Spinal cord (tissue), 10 donors: ENCODE results near the gene HSPA12B. TPM values are rescaled to one million over a fixed set of nuclear protein-coding genes. Genes with fewer than 3 reads are reported as not detected.
A peak's percentile ranks its signal among the peaks of the same experiment; 100 is the strongest.

Experiments
- DNase-seq, 6 donors: peaks; one replicate each; pipeline versions ENCODE4 v3.0.0 to v3.0.0-alpha.2; 2013 to 2015; ENCODE audit warnings: low spot score in 6 of 6, low read depth in 4 of 6
- H3K27ac ChIP-seq: one replicate; pipeline ENCODE4 v1.5.1; 2013; ENCODE audit warnings: low read depth, low read length, control low read depth
- H3K27me3 ChIP-seq: one replicate; pipeline ENCODE4 v1.6.1; 2013; ENCODE audit warnings: low read length; ENCODE audit not compliant: control insufficient read depth, insufficient read depth
- H3K36me3 ChIP-seq: one replicate; pipeline ENCODE4 v1.6.1; 2013; ENCODE audit warnings: low read length; ENCODE audit not compliant: control insufficient read depth, insufficient read depth
- H3K4me1 ChIP-seq: one replicate; pipeline ENCODE4 v1.6.1; 2013; ENCODE audit warnings: low read length; ENCODE audit not compliant: control insufficient read depth, insufficient read depth
- H3K4me3 ChIP-seq: one replicate; pipeline ENCODE4 v1.5.1; 2013; ENCODE audit warnings: low read depth, low read length, control low read depth
- H3K9me3 ChIP-seq: one replicate; pipeline ENCODE4 v1.6.1; 2013; ENCODE audit warnings: low read length; ENCODE audit not compliant: control insufficient read depth, insufficient read depth
- WGBS: methylation state at CpG from one replicate; pipeline ENCODE4 v1.1.5; 2013; ENCODE audit warnings: missing lambda C conversion rate; ENCODE audit not compliant: insufficient coverage; 5-methylcytosine and 5-hydroxymethylcytosine counted together
- long read RNA-seq, 4 donors: transcript quantifications; one replicate each; lab custom pipeline, GENCODE V29; 2026
- polyA plus RNA-seq, 2 donors: library from polyadenylated mRNA; unstranded; fragments of 120-200 nt; gene quantifications; one replicate each; pipeline ENCODE4 v1.2.1, GENCODE V29; 2013; ENCODE audit not compliant: insufficient read length in 2 of 2
- total RNA-seq, 2 donors: library from RNA; depleted of rRNA in 1 of 2; stranded (reverse); fragments of 120-200 nt in 1 of 2; fragments of >200 nt in 1 of 2; gene quantifications; one replicate each; pipeline versions ENCODE4 v1.2.3 to v1.2.4, GENCODE V29; 2013 to 2014
- donor health status: healthy.

Gene HSPA12B
- 10 to 100 TPM in 1 of 2 donors, 1 to 10 TPM in 1; 4.1 to 14.8 TPM for total RNA-seq
- 10 to 100 TPM; 13.2 to 16.1 TPM for polyA plus RNA-seq
- long read RNA-seq, donor 1, partial matches to known transcripts = 0 of 2 reads
- long read RNA-seq, donor 1, other reads (novel, unspliced or antisense) = 0 of 2 reads
- long read RNA-seq, donor 2, partial matches to known transcripts = 0 of 1 reads
- long read RNA-seq, donor 2, other reads (novel, unspliced or antisense) = 0 of 1 reads
- long read RNA-seq, donor 3 = 0 reads
- long read RNA-seq, donor 4, transcript HSPA12B-201 (13 exons, 3,151 nt) = major isoform, 5 of 13 reads
- long read RNA-seq, donor 4, partial matches to known transcripts = 7 of 13 reads
- long read RNA-seq, donor 4, other reads (novel, unspliced or antisense) = 0 of 13 reads

- Histone ChIP-seq H3K27me3 (peaks cover 21% of the 10 kb centered on the region), H3K27ac (peak within 1 kb of the TSS; percentile 25), H3K4me3 (peak within 1 kb of the TSS; percentile 39), H3K4me1 (peaks cover 32% of the 10 kb centered on the region), H3K9me3 (no peaks in the 10 kb centered on the region), H3K36me3 (no peaks in the 10 kb centered on the region)
- DNase-seq = peak in 1 of 6 donors; percentile 41
- 9% methylated on average over 61 of the region's 67 CpGs for WGBS
Measured at GRCh38 chr20:3732327-3733118, at the start of gene HSPA12B. Gene HSPA12B (plus strand): TSS chr20:3732685. CDS start chr20:3738675, 5,990 bp downstream.

- H3K27me3 ChIP-seq = peaks cover 25% of the 10 kb centered on the region
- H3K4me1 ChIP-seq = peaks cover 33% of the 10 kb centered on the region
- peaks cover 2% of the 10 kb centered on the region for H3K36me3 ChIP-seq
- 100% methylated on average over 3 of the region's 7 CpGs for WGBS
- H3K9me3 ChIP-seq = no peaks in the 10 kb centered on the region
- no peak overlapping the region for H3K27ac ChIP-seq
- DNase-seq = no peak
- H3K4me3 ChIP-seq = no peak overlapping the region
Measured at GRCh38 chr20:3685341-3685740, 47.1 kb upstream of the HSPA12B start.

GRCh38 chr20:3686421-3686820 is 46.1 kb upstream of the HSPA12B start:
- Histone ChIP-seq H3K4me1 (peaks cover 23% of the 10 kb centered on the region), H3K27ac (peak overlapping the region; percentile 75), H3K9me3 (no peaks in the 10 kb centered on the region), H3K36me3 (no peaks in the 10 kb centered on the region), H3K4me3 (no peak overlapping the region), H3K27me3 (peaks cover 15% of the 10 kb centered on the region)
- DNase-seq = no peak
- WGBS = 89% methylated on average over 2 of the region's 7 CpGs

DNA sequence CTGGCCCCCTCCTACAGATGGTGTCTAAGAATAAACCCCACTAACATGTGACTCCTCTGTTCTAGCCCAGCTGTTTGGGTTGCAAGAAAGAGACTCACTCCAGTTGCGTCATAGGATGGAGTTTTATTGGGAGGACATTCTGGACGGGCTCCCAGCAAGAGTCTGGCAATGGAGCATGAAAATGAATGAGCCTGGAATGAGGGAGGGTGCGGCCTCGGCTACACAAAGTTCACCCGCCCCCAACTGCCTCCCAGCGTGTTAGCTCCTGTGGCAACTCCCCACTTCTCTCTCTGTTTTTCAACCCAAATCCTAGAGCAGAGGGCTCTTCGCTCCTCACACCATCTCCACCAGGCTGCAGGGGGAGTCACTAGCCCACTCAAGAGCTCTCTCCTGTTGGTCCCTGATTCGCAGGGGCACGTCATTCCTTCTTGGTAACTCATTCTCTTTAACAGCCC is 45.6 kb upstream of the HSPA12B start:
- Histone ChIP-seq H3K27me3 (peaks cover 11% of the 10 kb centered on the region), H3K4me3 (no peak overlapping the region), H3K36me3 (no peaks in the 10 kb centered on the region), H3K4me1 (peaks cover 18% of the 10 kb centered on the region), H3K27ac (peak overlapping the region; percentile 75), H3K9me3 (no peaks in the 10 kb centered on the region)
- peak in 3 of 6 donors; percentile 28 to 87 (median 39) for DNase-seq
- 30% methylated on average over 6 of the region's 9 CpGs for WGBS

DNA sequence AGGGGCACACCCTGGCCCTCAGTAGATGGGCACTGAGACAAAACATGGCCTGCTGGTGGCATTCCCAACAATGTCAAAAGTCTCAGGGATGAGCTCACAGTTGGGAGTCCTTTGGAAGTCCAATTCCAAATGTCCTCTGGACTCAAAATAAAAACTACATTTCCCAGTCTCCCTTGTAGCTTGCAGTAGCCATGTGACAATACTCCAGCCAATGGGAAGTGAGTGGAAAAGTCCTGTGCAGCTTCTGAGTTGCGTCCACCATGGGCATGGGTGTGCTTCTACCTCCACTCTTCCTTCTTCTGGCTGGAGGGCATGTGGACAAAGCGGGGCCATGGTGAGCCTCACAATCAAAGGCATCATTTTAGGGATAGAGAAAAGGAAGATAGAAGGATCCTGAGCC is 44.8 kb upstream of the HSPA12B start:
- H3K27ac ChIP-seq = peak overlapping the region; percentile 75
- 80% methylated on average over 1 of the region's 2 CpGs for WGBS
- DNase-seq = peak in 1 of 6 donors; percentile 48

GRCh38 chr20:3689978-3690377 is 42.5 kb upstream of the HSPA12B start:
- Histone ChIP-seq H3K4me3 (no peak overlapping the region), H3K9me3 (no peaks in the 10 kb centered on the region), H3K36me3 (no peaks in the 10 kb centered on the region), H3K4me1 (peaks cover 12% of the 10 kb centered on the region), H3K27me3 (peaks cover under 1% of the 10 kb centered on the region), H3K27ac (no peak overlapping the region)
- WGBS = 91% methylated on average over 8 of the region's 11 CpGs
- DNase-seq = no peak

More for the DNA sequence above, 44.8 kb upstream of the HSPA12B start:
- no peaks in the 10 kb centered on the region for H3K36me3 ChIP-seq
- H3K4me1 ChIP-seq = peaks cover 12% of the 10 kb centered on the region
- no peak overlapping the region for H3K4me3 ChIP-seq
- peaks cover 5% of the 10 kb centered on the region for H3K27me3 ChIP-seq
- H3K9me3 ChIP-seq = no peaks in the 10 kb centered on the region

DNA sequence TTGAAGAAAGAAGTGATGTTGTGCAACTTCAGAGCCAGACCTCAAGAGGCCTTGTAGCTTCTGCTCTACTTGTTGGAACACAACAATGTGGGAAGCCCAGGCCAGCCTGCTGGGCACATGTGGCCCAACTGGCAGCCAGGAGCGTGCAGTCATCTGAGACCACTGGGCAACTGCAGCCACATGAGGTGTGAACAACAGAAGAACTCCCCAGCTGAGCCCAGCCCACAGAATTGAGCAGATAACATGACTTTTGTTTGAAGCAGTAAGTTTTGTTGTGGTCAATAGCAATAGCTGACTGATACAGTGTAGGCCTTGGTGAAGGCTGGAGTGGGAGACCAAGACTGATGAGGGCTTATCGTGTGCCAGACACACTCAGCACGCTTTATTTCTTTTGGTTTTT is 42.1 kb upstream of the HSPA12B start:
- H3K9me3 ChIP-seq = no peaks in the 10 kb centered on the region

DNA sequence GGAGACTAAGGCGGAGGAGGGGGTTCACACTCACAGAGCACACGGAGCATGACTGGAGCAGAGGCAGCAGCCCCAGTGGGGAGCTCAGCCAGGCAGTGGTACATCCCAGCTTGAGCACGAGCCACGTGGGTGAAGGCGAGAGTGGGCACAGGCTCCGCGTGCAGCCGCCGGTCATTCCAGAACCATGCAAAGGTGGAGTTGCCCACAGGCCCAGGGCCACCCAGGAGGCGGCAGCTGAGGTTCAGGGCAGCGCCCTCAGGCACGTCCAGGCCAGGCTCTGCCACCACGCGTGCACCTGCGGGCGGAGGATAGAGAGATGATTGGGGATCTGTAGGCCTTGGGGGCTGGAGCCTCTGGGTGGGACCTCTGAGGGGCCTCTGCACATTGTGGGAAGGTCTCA is 41.2 kb upstream of the HSPA12B start:
- no peak overlapping the region for H3K4me3 ChIP-seq
- no peaks in the 10 kb centered on the region for H3K36me3 ChIP-seq
- DNase-seq = no peak
- no peak overlapping the region for H3K27ac ChIP-seq
- WGBS = 89% methylated on average over 16 of the region's 16 CpGs
- peaks cover 11% of the 10 kb centered on the region for H3K4me1 ChIP-seq
- H3K9me3 ChIP-seq = no peaks in the 10 kb centered on the region
- H3K27me3 ChIP-seq = no peaks in the 10 kb centered on the region

More for the DNA sequence above, 42.1 kb upstream of the HSPA12B start:
- H3K4me1 ChIP-seq = peaks cover 12% of the 10 kb centered on the region
- no peak for DNase-seq
- no peaks in the 10 kb centered on the region for H3K27me3 ChIP-seq
- 93% methylated on average over 2 of the region's 3 CpGs for WGBS
- no peak overlapping the region for H3K27ac ChIP-seq
- H3K4me3 ChIP-seq = no peak overlapping the region
- no peaks in the 10 kb centered on the region for H3K36me3 ChIP-seq

DNA sequence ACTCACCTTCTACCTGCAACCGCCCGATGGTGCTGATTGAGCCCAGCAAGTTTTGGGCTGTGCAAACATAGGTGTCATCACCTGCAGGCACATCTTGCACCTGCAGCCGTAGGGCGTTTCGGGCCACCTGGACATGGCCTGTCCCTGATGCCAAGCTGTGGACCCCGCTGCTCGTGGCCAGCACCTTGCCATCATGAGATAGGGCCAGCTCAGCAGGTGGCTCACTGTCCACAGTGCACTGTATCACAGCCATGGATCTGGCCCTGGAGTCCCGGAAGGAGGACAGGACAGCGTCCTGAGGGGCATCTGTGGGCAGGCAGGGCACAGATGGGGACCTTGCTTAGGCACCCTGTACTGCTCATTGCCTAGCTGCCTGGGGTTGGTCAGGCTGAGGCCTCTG is 40.6 kb upstream of the HSPA12B start:
- H3K27ac ChIP-seq = no peak overlapping the region
- no peaks in the 10 kb centered on the region for H3K9me3 ChIP-seq
- no peak for DNase-seq
- WGBS = 96% methylated on average over 9 of the region's 9 CpGs
- H3K4me1 ChIP-seq = peaks cover 6% of the 10 kb centered on the region
- no peak overlapping the region for H3K4me3 ChIP-seq
- H3K36me3 ChIP-seq = no peaks in the 10 kb centered on the region
- no peaks in the 10 kb centered on the region for H3K27me3 ChIP-seq
